ENCODE data around the gene FBXW12.
"Not testable (repeated sequence)": the region's sequence is repeated elsewhere in the genome, so short reads cannot be mapped to it uniquely, and the experiment has no call there.

Gene FBXW12, protein sequence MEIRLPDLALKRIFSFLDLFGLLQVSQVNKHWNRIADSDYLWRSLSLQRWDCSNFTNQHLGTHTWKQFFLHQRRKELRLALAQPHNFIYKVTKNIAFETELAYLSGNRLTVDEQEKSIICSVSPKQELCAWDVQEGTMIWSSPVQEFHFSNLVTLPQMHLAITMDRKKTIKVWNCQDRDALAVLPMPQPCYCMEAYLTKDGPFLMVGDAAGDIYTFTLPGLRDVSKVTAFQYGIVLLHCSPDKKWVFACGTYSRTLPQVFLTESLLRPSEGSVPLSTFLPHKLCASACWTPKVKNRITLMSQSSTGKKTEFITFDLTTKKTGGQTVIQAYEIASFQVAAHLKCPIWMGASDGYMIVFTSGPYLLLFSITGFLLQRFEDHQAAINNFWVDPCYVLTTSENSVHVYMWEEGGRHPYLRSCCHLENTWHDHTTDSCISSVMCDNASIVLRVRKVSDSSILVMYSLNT

DNA sequence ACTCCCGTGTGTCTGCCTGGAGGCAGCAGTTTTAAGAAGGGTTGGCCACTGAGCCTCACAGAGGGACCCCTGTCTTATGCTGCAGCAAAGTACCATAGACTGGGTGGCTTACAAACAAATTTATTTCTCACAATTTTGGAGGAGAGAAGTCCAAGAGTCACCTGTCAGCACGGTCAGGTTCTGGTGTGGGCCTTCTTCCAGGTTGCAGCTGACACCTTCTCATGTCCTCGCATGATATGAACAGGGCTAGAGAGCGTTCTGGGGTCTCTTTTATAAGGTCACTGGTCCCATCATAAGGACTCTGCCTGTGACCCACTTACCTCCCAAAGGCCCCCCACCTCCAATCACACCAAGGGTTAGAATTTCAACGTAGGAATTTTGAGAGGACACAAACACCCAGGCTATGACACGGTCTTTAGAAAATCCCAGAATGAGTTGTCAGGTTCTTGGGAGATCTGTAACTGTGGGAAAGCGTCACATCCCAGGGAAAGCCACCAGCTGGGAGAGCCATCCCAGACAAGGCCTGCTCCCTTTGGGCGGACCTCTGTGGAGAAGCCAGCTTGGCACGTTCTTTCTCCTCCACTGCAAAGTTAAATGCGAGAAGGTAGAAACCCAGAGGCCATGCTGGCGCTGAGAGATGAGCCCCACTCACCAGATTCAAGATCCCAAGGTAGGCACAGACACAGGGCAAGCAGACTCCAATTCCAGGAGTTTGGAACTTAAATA, at the start of gene FBXW12:
FBXW12 (plus strand) TSS at position 569 of the 726 bp plus-strand sequence. CDS start 549 bp downstream, outside the sequence.
- DNase-seq: no peak

DNA sequence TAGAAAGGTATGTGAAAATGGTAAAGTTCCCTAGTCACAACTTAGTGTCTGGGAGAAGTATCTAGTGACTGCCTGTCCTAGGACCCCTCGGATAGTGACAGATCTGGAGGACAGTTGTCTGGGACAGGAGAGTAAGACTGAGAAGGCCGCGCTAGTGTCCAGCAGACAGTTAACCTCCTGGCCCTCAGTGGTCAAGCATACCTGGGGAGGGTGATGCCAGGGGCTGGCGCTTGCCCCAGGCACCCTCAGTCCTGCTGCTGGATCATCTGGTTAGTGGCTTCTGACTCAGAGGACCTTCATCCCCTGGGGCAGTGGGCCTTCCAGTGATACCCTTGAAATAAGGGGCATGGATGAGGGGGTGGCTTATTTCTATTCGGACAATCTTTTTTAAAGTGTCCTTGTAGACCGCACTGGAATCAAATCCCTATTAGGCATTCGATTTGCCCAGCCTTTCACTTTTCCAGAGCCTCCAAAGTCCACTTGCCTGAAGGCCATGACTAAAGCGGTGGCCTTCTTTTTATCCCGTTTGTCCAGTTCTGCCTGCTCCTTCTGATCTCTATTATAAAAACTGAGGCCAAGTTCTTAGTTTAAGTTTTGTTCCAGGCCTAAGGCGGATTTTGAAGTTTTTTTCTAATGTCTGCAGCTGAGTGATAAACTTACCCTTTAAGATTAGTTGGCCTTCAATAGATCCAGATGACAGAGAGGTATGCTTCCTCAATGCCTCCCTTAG, 40.1 kb upstream of the FBXW12 start:
- not testable (repeated sequence) for DNase-seq

DNA sequence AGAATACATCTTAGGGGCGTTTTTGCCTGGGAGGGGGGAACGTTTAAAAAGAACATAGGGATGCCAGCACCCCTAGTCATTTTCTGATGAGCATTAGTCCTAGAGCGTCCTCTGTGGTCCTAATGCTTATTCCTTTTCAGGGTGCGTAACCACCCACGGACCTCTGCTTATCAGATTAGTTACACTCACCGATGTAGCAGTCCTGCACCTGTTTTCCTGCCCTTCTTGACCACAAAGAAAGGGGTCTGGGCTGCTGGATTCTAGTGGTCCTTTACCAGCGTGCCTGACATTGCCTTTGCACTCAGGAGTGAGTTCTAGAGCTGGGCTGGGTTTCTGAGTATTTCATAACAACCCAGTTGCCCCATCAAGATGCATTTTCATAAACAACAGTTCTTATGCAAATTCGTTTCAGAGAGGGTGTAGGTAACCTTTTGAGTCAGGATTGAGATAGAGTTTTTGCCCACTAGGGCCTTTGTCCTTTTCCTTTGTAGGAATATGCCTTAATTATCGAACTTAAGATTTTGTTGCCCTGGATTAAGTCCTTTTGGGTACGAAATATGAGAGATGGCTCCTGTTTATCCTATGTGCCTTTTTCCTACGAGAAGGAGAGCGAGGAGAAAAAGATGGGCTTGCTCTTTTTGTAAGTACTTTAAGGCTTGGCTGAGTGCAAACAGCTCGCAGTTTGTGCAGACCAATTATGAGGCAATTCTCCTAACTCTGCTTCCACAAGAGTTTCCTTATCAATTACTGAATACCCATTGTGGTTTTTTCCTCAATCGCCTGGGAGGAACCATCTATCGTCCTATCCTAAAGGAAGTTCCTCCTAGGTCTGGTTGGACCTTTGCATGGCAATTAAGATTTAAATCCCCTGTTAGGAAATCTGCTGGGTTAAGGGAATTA, 38.4 kb upstream of the FBXW12 start, which contains the start of gene SPINK8:
SPINK8 (minus strand) TSS at position 316 of the 900 bp plus-strand sequence. CDS start 5,320 bp downstream, outside the sequence.
- DNase-seq: not testable (repeated sequence)

DNA sequence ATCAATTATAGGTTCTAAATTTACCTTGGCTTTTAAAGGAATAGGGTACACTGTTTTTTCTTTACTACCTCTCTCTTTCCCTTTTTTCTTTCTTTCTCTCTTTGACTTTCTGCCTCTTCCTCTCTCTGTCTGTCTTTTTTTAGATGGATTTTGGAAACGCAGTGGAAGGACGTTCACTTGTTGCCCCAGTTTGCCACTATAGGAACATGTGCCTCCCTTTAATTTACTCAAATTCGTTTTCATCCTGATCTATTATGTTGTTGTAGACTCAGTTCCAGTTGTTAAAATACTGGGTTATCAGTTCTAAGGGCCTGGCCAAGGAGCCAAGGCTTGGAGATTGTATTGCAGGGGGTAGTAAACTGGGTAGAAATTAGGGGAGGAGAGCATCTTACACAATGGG, 37.4 kb upstream of the FBXW12 start:
- DNase-seq: no peak

DNA sequence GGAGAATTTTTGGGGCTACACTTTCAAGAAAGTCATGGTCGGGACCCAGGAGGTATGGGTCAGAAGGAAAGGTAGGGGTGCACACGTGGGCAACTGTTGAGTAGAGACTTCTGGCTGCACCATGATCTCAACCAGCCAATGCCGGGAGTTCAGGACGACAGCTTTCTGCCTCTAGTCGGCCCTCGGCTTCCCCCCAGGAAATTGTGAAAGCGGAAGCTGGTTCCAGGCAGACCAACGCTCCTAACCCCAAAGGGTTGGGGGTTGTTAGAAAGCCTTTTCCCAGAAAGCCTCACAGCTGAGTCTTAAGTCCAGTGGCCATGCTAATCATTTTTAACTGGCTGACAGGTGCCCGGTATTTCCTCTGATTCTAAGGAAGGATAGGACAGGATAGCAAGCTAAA, 36.7 kb upstream of the FBXW12 start:
- not testable (repeated sequence) for DNase-seq

DNA sequence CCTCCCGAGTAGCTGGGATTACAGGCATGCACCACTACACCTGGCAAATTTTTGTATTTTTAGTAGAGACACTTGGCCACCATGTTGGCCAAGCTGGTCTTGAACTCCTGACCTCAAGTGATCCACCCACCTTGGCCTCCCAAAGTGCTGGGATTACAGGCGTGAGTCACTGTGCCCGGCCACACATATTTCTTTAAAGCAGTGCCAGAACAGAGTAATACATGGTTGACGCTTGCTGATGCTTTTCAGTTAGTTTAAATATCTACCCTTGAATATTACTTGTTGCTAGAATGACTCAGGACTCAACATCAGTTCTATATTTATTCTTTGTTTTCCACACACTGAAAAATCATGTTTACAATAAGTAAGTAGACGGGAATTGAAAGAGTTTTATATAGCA, 34.5 kb upstream of the FBXW12 start:
- not testable (repeated sequence) for DNase-seq

DNA sequence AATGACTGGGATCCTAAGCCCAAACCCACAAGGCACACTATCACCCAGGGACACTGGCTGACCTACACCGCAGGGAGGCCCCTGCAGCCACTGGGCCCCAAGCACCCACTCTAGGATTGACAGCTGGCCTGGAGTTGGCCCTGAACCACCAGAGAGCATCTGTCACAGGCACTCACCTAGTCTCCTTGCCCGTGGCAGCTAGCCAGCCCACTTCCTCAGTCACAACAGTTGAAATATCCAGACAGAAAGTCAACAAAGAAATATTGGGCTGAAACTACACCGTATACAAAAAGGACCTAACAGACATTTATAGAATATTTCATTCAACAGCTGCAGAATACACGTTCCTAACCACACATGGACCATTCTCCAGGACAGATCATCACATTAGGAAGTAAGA, 33.4 kb upstream of the FBXW12 start:
- no peak for DNase-seq

DNA sequence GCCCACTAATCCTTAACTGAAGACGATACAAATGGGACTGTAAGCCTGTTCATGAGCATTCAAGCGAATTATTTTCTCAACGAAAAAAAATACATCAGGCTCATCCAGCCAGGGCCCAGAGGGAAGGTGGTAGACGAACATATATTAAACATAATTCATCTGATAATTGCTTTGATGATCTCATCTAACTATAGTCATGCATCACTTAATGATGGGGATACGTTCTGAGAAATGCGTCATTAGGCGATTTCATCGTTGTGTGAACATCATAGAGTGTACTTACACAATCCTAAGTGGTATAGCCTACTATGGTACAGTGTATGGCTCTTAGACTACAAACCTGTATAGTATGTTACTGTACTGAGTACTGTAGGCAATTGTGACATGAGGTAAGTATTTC, 28.6 kb upstream of the FBXW12 start:
- no peak for DNase-seq

DNA sequence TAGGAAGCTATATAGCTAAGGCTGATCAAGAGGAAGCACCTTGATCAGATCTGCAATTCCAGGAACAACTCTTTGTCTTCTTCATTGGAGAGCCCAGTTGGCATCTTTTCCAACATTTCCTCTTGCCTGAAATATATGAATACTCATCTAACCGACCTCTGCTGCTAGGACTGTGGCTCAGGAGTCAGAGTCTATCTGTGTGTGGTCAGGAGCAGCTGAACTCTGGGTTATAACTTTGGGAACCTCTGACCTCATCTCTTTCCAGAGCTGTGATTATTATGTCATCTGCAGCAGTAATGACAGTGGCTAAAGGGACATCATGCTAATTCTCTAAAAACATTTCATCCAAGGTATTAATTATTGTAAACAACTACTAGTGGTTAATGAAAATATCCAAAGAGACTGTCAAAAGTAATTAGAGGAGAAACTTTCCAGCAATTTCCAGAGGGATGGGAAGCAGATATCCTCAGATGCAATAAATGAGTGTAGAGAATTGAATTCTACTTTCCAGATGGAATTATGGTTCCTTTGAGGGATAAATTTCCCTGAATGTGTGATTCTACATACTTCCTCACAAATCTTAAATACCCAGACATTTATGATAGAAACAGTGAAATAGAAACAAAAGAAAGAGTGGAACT, 27.0 kb upstream of the FBXW12 start:
- DNase-seq: no peak

DNA sequence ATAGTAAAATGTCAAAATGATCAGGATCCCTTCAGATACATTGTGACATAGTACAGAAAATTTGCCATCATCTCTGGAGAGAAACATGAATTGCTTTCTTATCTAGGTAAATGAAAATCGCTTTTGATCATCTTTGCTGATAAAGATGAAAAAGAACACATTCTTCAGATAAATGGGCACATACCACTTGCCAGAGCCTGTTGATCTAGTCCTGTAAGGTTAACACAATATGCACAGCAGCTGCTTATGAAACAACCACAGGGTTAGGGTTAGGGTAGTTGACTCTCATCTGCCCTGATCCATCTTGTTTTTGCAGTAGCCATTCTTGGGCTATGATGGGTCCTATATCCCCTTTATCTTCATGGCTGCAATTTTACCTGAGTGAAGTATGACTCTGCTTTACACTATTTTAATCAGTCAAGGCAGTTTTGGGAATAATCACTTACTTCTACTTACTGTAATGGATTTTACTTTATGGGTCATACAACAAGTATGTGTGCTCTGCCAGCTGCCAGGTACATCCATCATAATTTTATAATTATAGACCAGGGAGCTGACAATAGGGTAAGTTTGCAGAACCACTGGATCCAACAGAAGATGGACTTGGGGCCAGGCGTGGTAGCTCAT, 26.0 kb upstream of the FBXW12 start:
- DNase-seq: no peak

DNA sequence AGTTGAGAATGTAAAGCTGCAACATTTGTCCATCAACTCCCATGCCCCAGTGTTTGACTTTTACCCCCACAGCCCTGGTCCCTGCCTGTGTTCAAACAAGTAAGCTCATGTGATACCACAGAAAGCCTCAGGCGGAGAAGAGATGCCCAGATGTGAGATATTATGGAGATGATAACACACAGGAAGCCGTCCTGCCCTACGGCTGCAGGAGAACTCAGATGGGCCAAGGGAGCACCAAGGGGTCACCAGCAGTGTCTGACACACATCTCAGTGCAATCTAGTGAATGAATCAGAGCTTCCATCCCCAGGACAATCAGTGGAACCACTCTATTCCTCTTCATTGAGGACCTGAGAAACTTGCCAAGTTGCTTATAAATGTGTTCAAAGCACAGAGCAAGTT, 24.5 kb upstream of the FBXW12 start:
- DNase-seq: no peak

DNA sequence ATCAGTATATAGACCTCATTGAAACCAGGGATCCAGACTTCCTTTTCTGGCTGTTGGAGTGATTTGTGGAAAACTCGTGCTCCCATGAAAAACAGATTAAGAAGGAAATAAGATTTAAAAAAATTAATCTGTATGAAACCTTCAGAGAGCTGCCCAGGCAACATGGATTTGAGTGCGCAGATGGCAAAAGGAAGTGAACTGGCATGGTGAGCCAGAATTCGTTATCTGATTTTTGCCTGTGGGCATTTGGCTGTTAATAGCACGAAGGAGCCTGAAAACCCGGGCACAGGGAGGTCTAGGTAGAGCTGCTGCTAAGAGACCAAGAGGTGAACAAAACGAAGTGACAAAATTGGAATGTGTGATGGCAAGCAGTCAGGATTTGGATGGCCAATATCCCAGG, 19.5 kb upstream of the FBXW12 start:
- no peak for DNase-seq

DNA sequence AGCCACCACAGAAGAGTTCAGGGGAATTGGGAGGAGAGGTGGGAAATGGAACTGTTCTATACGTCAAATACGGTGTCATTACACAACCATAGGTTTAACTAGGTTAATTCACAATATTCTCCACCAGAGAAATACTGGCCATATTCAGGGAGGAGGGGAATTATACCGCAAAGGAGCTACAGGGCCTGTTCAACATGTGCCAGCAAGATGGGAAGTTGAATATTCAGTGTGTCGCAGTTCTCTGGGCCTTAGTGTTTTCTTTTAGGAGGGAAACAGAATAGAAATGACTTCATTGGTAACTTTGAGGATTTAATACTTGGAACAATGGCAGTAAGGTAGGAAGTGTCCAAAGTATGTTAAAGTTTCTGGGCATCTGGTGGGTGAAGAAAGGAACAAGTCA, 18.0 kb upstream of the FBXW12 start:
- no peak for DNase-seq

DNA sequence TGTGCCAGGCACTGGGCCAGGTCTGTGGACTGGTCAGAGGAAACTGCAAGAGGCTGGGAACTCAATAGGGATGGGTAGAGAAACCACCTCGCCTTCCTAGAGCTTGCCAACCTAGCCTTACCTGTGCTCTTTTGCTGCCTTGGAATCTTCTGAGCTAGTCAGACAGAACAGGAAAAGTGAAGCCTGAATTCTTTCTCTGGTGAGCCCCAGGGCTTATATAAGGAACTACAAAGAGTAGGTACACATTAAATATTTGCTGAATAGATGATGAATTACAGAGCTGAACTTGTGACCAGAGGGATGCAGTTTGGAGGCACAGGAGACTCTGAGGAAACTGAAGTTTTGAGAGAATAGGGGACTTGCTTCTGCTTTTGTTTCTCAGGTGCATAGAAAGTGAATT, 15.6 kb upstream of the FBXW12 start:
- DNase-seq: no peak

DNA sequence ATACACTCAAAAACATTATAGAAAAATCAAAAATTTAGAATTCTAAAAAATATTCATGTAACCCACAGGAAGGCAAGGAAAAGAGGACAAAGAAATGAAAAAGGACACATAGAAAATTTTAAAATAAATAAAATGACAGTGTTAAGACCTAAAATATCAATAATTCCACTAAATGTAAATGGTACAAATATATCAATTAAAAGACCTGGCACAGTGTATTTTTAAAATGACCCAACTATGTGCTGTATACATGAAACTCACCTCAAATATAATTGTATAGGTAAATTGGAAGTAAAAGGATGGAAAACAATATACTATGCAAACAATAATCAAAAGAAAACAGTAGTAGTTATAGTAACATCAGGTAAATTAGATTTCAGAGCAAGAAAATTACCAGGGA, 10.1 kb upstream of the FBXW12 start:
- DNase-seq: no peak

DNA sequence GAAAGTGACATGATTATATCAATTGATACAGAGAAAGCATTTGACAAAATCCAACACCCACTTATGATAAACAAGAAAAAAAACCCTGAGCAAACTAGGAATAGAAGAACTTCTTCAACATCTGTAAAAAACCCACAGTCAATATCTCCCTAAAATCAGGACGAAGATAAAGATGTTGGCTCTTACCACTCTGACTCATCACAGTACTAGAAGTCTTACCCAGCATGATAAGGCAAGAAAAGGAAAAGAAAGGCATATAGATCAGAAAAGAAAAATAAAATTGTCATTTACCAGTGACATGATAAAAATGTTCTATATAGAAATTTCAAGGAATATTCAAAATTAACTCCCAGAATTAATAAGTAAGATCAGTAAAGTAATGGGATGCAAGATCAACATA, 7.2 kb upstream of the FBXW12 start:
- no peak for DNase-seq

DNA sequence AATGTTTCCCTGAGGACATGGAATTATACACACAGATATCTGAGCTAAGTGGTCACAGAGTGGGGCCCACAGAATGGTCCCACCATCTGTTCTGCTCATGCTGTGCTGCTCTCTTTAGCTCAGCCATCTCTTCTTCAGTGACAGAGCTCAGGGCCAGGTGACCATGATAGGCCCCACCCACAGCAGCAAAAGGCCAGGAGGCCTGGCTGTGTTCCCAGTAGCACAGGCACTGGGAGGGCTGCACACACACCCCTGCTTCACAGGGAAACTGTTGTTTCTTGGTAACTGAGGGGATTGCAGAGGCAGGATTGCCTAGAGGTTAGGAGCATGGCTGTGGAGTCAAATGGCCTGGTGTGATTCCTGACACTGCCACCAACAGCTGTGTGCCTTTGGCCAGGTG, 4.8 kb upstream of the FBXW12 start:
- DNase-seq: no peak

DNA sequence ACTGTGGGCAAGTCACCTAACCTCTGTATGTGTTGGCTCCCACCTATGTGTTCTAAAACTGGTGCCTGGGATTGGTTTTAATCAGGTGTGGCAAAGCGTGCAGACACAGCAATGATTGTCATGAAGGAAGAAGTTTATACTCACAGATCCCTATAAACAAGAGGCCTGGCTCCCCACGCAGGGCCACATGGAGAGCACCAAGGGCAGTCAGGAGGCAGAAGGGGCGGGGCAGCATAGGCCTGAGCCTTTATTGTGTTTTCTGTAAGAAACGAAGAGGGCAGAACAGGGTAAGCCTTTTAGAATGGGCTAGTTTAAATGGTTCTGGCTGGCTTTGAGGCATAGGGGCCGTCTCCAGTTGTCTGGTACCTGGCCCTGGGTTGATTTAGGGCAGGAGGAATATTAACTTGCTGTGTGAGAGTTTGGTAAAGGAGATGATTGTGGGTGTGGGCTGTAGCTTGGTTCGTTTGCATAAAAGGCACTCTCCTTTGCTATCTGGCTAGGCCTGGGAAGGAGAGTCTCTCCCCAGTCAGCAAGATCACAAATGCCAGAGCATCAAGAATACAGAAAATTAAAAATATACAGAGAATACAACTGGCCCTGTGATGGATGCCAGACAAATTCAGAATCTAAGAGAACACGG, 2.2 kb upstream of the FBXW12 start:
- no peak for DNase-seq

DNA sequence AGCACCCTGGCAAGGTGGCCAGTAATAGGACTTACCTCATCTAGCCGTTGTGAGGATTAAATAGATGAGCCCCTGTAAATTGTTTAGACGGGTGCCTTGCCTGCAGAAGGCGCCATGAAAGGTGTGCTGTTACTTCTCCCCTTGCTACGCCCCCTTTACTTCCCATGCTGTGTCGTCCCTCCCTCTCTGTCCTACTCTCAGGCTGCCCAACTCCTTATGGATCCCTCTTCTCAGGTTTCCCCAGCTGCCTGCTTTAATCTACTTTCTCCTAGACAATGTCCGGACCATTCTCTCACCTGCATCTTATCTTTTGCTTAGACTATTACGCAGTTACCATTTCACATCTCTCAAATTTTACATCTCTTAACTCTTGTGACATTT, 1.7 kb upstream of the FBXW12 start:
- DNase-seq: no peak

DNA sequence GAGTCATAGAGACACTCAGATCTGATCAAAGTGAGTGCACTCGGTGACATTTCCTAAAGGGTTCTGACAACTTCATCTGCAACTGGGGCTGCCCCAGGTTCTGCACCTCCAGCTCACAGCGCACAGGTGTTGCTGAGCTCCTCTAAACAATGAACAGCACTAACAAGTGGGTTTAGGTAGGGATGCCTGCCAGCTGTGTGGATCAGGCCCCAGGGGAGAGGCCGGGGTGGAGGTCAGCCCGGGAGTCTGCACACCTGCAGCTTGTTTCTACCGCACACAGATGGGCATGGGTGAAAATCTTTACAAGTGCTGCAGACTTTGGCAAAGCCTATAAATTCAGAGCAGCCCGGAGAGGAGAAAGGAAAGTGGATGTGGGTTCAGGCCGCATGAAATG, 355 bp downstream of the FBXW12 start:
- DNase-seq: no peak

Data from activated CD4-positive, CD25-positive, alpha-beta regulatory T cell (primary cell).